Bronchial epithelial cell (primary cell): Measurements from ENCODE around the gene CNGA4. TPM values are rescaled to one million over a fixed set of nuclear protein-coding genes. Genes with fewer than 3 reads are reported as not detected.
"Not testable (repeated sequence)": the region's sequence is repeated elsewhere in the genome, so short reads cannot be mapped to it uniquely, and the experiment has no call there.

Experiments
- DNase-seq: peaks from one replicate; pipeline ENCODE4 v3.0.0-alpha.2; 2010; ENCODE audit warnings: low read depth
- FAIRE-seq: peaks from 2 replicates; lab custom pipeline; 2011; peaks lifted over from hg19 to GRCh38; lab: Jason Lieb, UNC
- H3K27me3 ChIP-seq: 2 replicates; pipeline ENCODE4 v1.5.1; 2011; ENCODE audit warnings: low read length; ENCODE audit not compliant: control insufficient read depth, insufficient read depth
- H3K36me3 ChIP-seq: 2 replicates; pipeline ENCODE4 v1.5.1; 2011; ENCODE audit warnings: low read length; ENCODE audit not compliant: control insufficient read depth, insufficient read depth
- H3K4me3 ChIP-seq: 2 replicates; pipeline ENCODE4 v1.5.1; 2011; ENCODE audit warnings: mild to moderate bottlenecking, low read depth, low read length, control low read depth
- CTCF ChIP-seq: IDR thresholded peaks from 2 replicates; pipeline ENCODE4 v1.5.1; 2011; ENCODE audit warnings: mild to moderate bottlenecking, moderate library complexity, low read length, control low read depth, inconsistent platforms; ENCODE audit not compliant: insufficient read depth, severe bottlenecking
- total RNA-seq: library from RNA; depleted of rRNA; stranded (reverse); fragments of >200 nt; gene quantifications from 2 replicates; pipeline ENCODE4 v1.2.1, GENCODE V29; 2014

The CNGA4 gene
- total RNA-seq, 1 donor from 2014 or later: 0.26 TPM

- Histone ChIP-seq H3K27me3 (no peaks in the 10 kb centered on the region), H3K4me3 (no peak overlapping the region), H3K36me3 (no peaks in the 10 kb centered on the region)
- TF ChIP-seq CTCF: no peak
- no peak for DNase-seq
- no peak for FAIRE-seq
These were observed 31.8 kb downstream of the CNGA4 start for GRCh38 chr11:6270584-6271246.

GRCh38 chr11:6271598-6271997, 32.7 kb downstream of the CNGA4 start:
- Histone ChIP-seq H3K36me3 (no peaks in the 10 kb centered on the region), H3K4me3 (no peak overlapping the region), H3K27me3 (no peaks in the 10 kb centered on the region)
- no peak for TF ChIP-seq CTCF
- DNase-seq: no peak
- no peak for FAIRE-seq

DNA sequence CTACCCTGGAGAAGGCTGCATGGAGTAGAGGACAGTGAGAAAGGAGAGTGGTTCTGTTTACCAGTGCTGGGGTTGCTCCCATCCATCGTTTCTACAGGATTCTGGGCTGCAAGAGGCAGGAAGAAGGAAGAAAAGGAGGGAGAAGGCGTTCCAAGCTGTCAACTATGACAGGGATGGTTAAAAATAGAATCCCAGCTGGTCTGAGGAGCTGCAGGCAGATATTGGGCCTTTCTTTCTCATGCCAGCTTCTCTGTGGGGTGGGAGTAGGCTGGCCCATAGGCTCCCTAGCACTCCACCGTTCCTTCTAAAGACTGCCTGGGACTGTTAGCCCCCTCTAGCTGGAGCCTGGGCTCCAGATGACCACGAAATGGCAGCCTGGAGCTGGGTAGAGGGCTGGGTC, 34.3 kb downstream of the CNGA4 start:
- TF ChIP-seq CTCF: no peak
- Histone ChIP-seq H3K4me3 (no peak overlapping the region), H3K36me3 (no peaks in the 10 kb centered on the region), H3K27me3 (no peaks in the 10 kb centered on the region)
- FAIRE-seq (no peak), DNase-seq (no peak)

DNA sequence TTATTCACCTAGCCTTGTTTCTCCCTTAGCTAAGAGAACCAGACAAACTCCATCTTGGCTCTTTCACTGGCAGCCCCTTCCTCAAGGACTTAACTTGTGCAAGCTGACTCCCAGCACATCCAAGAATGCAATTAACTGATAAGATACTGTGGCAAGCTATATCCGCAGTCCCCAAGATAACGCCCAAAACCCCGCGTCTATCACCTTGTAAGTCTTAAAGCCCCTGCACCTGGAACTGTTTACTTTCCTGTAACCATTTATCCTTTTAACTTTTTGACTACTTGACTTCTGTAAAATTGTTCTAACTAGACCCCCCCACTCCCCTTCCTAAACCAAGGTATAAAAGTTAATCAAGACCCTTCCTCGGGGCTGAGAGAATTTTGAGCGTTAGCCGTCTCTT, 41.9 kb downstream of the CNGA4 start:
- not testable (repeated sequence) for H3K36me3 ChIP-seq, DNase-seq, FAIRE-seq, H3K27me3 ChIP-seq, H3K4me3 ChIP-seq

GRCh38 chr11:6283453-6284023, 44.6 kb downstream of the CNGA4 start:
- no peaks in the 10 kb centered on the region for H3K36me3 ChIP-seq
- H3K27me3 ChIP-seq: no peaks in the 10 kb centered on the region
- DNase-seq (no peak), FAIRE-seq (no peak)
- no peak overlapping the region for H3K4me3 ChIP-seq
- TF ChIP-seq CTCF: no peak

DNA sequence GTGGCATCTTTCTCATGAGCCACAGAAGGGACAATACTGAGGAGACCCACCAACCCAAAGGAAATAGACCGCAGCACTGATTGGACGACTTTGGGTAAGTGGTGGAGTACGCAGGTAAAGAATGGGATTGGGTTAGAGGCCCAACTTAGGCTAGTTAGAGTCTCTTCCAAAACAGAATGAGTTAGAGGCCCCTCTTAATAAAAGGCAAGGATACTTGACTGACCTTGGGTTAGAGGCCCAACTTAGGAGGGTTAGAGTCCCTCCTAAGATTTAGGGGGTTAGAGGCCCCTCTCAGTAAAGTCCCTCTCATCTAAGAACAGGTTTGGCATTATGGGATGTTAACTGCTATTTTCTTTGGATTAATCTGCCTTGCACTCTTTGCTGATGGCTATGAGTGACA, 45.4 kb downstream of the CNGA4 start:
- Histone ChIP-seq H3K27me3 (no peaks in the 10 kb centered on the region), H3K4me3 (no peak overlapping the region), H3K36me3 (no peaks in the 10 kb centered on the region)
- TF ChIP-seq CTCF: no peak
- DNase-seq (no peak), FAIRE-seq (no peak)
